Skeletal muscle satellite cell (primary cell): ENCODE measurements around the gene ZNF655.
A peak's percentile ranks its signal among the peaks of the same experiment; 100 is the strongest.

Experiments used
- H3K27me3 ChIP-seq: 2 replicates; pipeline ENCODE4 v1.7.0; 2013; ENCODE audit warnings: low read length; ENCODE audit not compliant: control insufficient read depth, insufficient read depth
- H3K36me3 ChIP-seq: 2 replicates; pipeline ENCODE4 v1.7.0; 2013; ENCODE audit warnings: mild to moderate bottlenecking, control low read depth, low read length; ENCODE audit not compliant: insufficient read depth
- H3K4me1 ChIP-seq: 2 replicates; pipeline ENCODE4 v1.7.0; 2013; ENCODE audit warnings: low read length; ENCODE audit not compliant: control insufficient read depth, insufficient read depth
- H3K4me2 ChIP-seq: 2 replicates; pipeline ENCODE4 v1.7.0; 2013; ENCODE audit warnings: mild to moderate bottlenecking, low read length
- H3K4me3 ChIP-seq: 2 replicates; pipeline ENCODE4 v1.7.0; 2013; ENCODE audit warnings: low read length
- H3K9ac ChIP-seq: 2 replicates; pipeline ENCODE4 v1.7.0; 2013; ENCODE audit warnings: mild to moderate bottlenecking, low read depth, low read length, moderate library complexity
- H3K9me3 ChIP-seq: replicated peaks from 2 replicates; pipeline ENCODE4 v1.7.0; 2013; ENCODE audit warnings: mild to moderate bottlenecking, control low read depth, low read length

Gene ZNF655

GRCh38 chr7:99616359-99617191 is 58.1 kb downstream of the ZNF655 start, which contains the start of gene ZSCAN25:
Gene ZSCAN25, plus strand, starts transcription at chr7:99616946. Its CDS starts 2,661 bp downstream, at chr7:99619607.
- Histone ChIP-seq H3K9me3 (no peaks in the 10 kb centered on the region), H3K36me3 (peaks cover 27% of the 10 kb centered on the region), H3K4me2 (peak within 1 kb of the TSS; percentile 90), H3K4me1 (peaks cover 15% of the 10 kb centered on the region), H3K9ac (peak within 1 kb of the TSS; percentile 88), H3K4me3 (peak within 1 kb of the TSS; percentile 89), H3K27me3 (no peaks in the 10 kb centered on the region)

- peaks cover 32% of the 10 kb centered on the region for H3K36me3 ChIP-seq
Observed at GRCh38 chr7:99617192-99617781, 58.8 kb downstream of the ZNF655 start.

GRCh38 chr7:99618726-99619125 is 60.3 kb downstream of the ZNF655 start:
- no peak overlapping the region for H3K9ac ChIP-seq
- H3K9me3 ChIP-seq, result no peaks in the 10 kb centered on the region
- H3K36me3 ChIP-seq, result peaks cover 44% of the 10 kb centered on the region

More at GRCh38 chr7:99617192-99617781, 58.8 kb downstream of the ZNF655 start:
- peak overlapping the region; percentile 89 for H3K4me3 ChIP-seq
- peak overlapping the region; percentile 90 for H3K4me2 ChIP-seq
- peak overlapping the region; percentile 88 for H3K9ac ChIP-seq
- H3K4me1 ChIP-seq, result peaks cover 15% of the 10 kb centered on the region
- H3K27me3 ChIP-seq, result no peaks in the 10 kb centered on the region
- no peaks in the 10 kb centered on the region for H3K9me3 ChIP-seq

GRCh38 chr7:99619571-99620130 is 61.2 kb downstream of the ZNF655 start:
- no peak overlapping the region for H3K4me3 ChIP-seq
- H3K9ac ChIP-seq, result no peak overlapping the region
- H3K4me1 ChIP-seq, result peaks cover 15% of the 10 kb centered on the region
- H3K9me3 ChIP-seq, result no peaks in the 10 kb centered on the region
- H3K36me3 ChIP-seq, result peaks cover 53% of the 10 kb centered on the region
- no peak overlapping the region for H3K4me2 ChIP-seq
- no peaks in the 10 kb centered on the region for H3K27me3 ChIP-seq

More at GRCh38 chr7:99618726-99619125, 60.3 kb downstream of the ZNF655 start:
- Histone ChIP-seq H3K4me3 (no peak overlapping the region), H3K4me2 (peak overlapping the region; percentile 29), H3K4me1 (peaks cover 15% of the 10 kb centered on the region), H3K27me3 (no peaks in the 10 kb centered on the region)

GRCh38 chr7:99621271-99621670 is 62.8 kb downstream of the ZNF655 start:
- H3K9me3 ChIP-seq, result no peaks in the 10 kb centered on the region
- no peak overlapping the region for H3K4me2 ChIP-seq
- H3K9ac ChIP-seq, result no peak overlapping the region
- peaks cover 69% of the 10 kb centered on the region for H3K36me3 ChIP-seq
- no peaks in the 10 kb centered on the region for H3K27me3 ChIP-seq
- H3K4me1 ChIP-seq, result peaks cover 12% of the 10 kb centered on the region
- no peak overlapping the region for H3K4me3 ChIP-seq

- Histone ChIP-seq H3K36me3 (peaks cover 82% of the 10 kb centered on the region), H3K4me1 (peaks cover 9% of the 10 kb centered on the region), H3K4me3 (no peak overlapping the region), H3K9ac (no peak overlapping the region), H3K4me2 (no peak overlapping the region), H3K27me3 (no peaks in the 10 kb centered on the region), H3K9me3 (no peaks in the 10 kb centered on the region)
Observed at GRCh38 chr7:99622596-99622995, 64.2 kb downstream of the ZNF655 start.

GRCh38 chr7:99623091-99623693 is 64.8 kb downstream of the ZNF655 start:
- peaks cover 84% of the 10 kb centered on the region for H3K36me3 ChIP-seq

GRCh38 chr7:99623702-99624447 is 65.4 kb downstream of the ZNF655 start:
- Histone ChIP-seq H3K27me3 (no peaks in the 10 kb centered on the region), H3K36me3 (peaks cover 90% of the 10 kb centered on the region), H3K4me1 (peaks cover 2% of the 10 kb centered on the region), H3K9me3 (no peaks in the 10 kb centered on the region), H3K9ac (no peak overlapping the region), H3K4me3 (no peak overlapping the region), H3K4me2 (no peak overlapping the region)

More at GRCh38 chr7:99623091-99623693, 64.8 kb downstream of the ZNF655 start:
- Histone ChIP-seq H3K4me2 (no peak overlapping the region), H3K4me1 (peaks cover 8% of the 10 kb centered on the region), H3K9ac (no peak overlapping the region), H3K4me3 (no peak overlapping the region), H3K9me3 (no peaks in the 10 kb centered on the region), H3K27me3 (no peaks in the 10 kb centered on the region)

GRCh38 chr7:99624484-99624883 is 66.0 kb downstream of the ZNF655 start:
- no peak overlapping the region for H3K4me2 ChIP-seq
- peaks cover 90% of the 10 kb centered on the region for H3K36me3 ChIP-seq

GRCh38 chr7:99625321-99625720 is 66.9 kb downstream of the ZNF655 start:
- Histone ChIP-seq H3K9me3 (no peaks in the 10 kb centered on the region), H3K9ac (no peak overlapping the region), H3K4me3 (no peak overlapping the region), H3K27me3 (no peaks in the 10 kb centered on the region), H3K4me1 (no peaks in the 10 kb centered on the region), H3K4me2 (no peak overlapping the region), H3K36me3 (peaks cover 90% of the 10 kb centered on the region)

More at GRCh38 chr7:99624484-99624883, 66.0 kb downstream of the ZNF655 start:
- Histone ChIP-seq H3K4me3 (no peak overlapping the region), H3K9ac (no peak overlapping the region), H3K4me1 (no peaks in the 10 kb centered on the region), H3K27me3 (no peaks in the 10 kb centered on the region), H3K9me3 (no peaks in the 10 kb centered on the region)

GRCh38 chr7:99625961-99626360 is 67.5 kb downstream of the ZNF655 start:
- H3K4me2 ChIP-seq, result no peak overlapping the region
- no peak overlapping the region for H3K9ac ChIP-seq
- no peaks in the 10 kb centered on the region for H3K9me3 ChIP-seq
- peaks cover 90% of the 10 kb centered on the region for H3K36me3 ChIP-seq
- no peaks in the 10 kb centered on the region for H3K27me3 ChIP-seq
- no peaks in the 10 kb centered on the region for H3K4me1 ChIP-seq
- H3K4me3 ChIP-seq, result no peak overlapping the region
